GM18909 (cell line): Measurements from ENCODE around the gene RPF1.
"Not testable (repeated sequence)": the region's sequence is repeated elsewhere in the genome, so short reads cannot be mapped to it uniquely, and the experiment has no call there.

Source experiments
- ATAC-seq: cut with Tn5 transposase; IDR thresholded peaks from one replicate; pipeline ENCODE4 v1.9.1; 2021; ENCODE audit warnings: mild to moderate bottlenecking; ENCODE audit not compliant: unreplicated experiment, poor library complexity

The RPF1 gene

GRCh38 chr1:84489766-84490165 lies 10.7 kb downstream of the RPF1 start:
- ATAC-seq, result no peak

DNA sequence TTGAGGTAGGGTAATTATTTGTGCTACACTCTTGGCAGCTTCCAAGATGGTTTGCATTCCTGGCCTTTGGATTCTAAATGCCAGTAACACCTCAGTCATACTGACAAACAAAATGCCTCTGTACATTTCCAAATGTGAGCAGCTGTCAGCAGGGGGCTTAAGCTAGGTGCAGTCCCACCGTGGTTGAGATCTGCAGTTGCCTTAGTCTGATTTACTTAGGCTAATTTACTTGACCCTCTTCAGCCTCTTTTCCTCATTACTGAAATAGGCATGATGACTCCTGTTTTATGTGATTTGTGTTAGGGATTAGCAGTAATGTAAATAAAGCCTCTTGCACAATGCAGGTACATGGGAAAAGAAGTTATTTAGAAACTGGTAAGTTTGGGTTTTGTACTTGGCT lies 13.7 kb downstream of the RPF1 start:
- no peak for ATAC-seq

- ATAC-seq, result no peak
Measured at GRCh38 chr1:84493747-84494146, 14.7 kb downstream of the RPF1 start.

DNA sequence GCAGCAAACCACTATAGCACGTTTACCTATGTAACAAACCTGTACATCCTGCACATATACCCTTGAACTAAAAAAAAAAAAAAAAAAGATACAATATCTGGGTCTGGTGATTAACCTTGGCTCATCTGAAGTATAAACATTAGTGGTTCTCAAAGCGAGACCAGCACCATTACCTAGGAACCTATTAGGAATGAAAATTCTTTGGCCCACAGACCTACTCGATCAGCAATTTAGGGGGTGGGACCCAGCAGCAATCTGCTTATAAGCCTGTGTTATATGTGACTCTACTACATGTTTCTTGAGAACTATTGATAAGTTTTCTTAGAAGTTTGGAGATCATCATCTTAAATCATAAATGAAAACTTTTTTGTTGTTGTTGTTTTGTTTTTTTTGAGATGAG lies 17.4 kb downstream of the RPF1 start:
- ATAC-seq, result no peak

DNA sequence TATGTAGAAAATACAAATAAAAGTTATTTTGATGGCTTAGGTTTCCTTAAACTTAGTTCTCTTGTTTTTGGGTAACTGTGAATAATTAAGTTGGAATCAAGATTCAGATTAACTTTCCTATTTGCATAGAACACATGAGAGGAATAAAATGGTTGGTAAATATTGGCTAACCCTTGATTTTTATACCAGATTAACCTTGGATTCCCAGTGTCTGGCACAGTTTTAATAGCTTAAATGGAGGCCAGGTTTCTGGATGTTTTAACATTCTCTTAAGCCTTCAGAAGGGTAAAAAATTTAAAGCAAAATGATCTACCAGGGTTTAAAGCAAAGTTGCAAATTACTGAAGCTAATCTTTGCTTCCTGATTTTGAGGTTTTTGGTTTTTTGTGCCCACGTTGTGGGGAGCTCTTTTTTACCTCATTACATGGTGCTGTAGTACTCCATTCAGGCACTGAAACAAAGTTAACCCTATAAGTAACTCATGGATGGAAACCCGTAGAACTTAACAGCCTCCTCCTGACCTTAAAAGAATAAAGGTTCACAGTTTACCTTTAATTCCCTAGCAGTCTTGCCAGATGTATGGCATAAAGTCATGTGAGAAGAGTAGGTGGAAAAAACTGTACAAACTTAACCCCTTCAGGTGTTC lies 18.7 kb downstream of the RPF1 start:
- ATAC-seq, result no peak

- no peak for ATAC-seq
Measured at GRCh38 chr1:84502927-84503326, 23.9 kb downstream of the RPF1 start.

DNA sequence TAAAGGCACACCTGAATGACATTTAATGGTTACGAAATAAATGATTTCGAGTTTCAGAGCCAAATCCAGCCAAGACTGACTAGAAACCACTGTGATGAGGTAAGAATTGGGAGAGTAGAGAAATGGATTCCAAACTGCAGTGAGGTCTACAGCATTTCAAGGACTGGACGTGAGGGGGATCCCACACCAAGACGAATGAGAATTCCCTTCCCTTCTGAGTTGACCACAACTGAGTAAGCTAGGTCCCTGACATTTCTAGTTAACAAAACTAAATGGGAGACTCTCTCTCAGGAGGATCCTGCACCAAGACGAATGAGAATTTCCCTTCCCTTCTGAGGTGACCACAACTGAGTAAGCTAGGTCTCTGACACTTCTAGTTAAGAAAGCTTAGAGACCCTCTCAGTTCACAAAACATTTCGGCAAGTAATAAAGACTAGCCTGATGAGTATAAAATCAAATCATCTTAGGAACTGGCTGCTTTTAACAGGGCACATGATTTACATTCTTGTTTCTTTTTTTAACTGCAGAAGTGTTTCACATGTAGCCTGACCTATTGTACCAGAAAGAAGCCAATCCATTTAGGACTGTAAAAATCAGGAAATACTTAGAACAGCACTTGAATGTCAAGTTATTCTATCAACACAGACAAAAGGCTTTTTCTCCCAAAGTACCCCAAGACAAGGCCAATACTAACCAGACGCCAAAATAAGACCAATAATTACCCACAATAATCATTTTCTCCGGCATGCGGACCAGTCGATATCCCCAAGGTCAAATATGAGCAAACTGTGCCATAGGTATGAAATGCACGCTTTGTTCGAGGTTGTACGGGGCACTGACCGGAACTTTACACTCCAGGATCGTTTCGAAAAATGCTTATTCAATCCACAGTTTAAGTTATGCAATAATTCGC lies 25.8 kb downstream of the RPF1 start:
- ATAC-seq, result no peak

- peak; percentile 37 for ATAC-seq
Measured at GRCh38 chr1:84505493-84506001, 26.5 kb downstream of the RPF1 start.

- ATAC-seq, result peak; percentile 86
Measured at GRCh38 chr1:84506002-84506728, 27.1 kb downstream of the RPF1 start, which contains the start of the genes GNG5 and SPATA1. Gene GNG5, minus strand, starts transcription at chr1:84506581. Its CDS starts 490 bp downstream, at chr1:84506091. Gene SPATA1, plus strand, starts transcription at chr1:84506386. Its CDS starts 9,974 bp downstream, at chr1:84516360.

- no peak for ATAC-seq
Measured at GRCh38 chr1:84506729-84507453, 27.8 kb downstream of the RPF1 start.

- not testable (repeated sequence) for ATAC-seq
Measured at GRCh38 chr1:84507887-84508286, 28.8 kb downstream of the RPF1 start.

- no peak for ATAC-seq
Measured at GRCh38 chr1:84508510-84508909, 29.4 kb downstream of the RPF1 start.

GRCh38 chr1:84509029-84509428 lies 30.0 kb downstream of the RPF1 start:
- ATAC-seq, result no peak

- no peak for ATAC-seq
Measured at GRCh38 chr1:84510165-84510564, 31.1 kb downstream of the RPF1 start.

GRCh38 chr1:84510668-84511067 lies 31.6 kb downstream of the RPF1 start:
- ATAC-seq, result no peak

DNA sequence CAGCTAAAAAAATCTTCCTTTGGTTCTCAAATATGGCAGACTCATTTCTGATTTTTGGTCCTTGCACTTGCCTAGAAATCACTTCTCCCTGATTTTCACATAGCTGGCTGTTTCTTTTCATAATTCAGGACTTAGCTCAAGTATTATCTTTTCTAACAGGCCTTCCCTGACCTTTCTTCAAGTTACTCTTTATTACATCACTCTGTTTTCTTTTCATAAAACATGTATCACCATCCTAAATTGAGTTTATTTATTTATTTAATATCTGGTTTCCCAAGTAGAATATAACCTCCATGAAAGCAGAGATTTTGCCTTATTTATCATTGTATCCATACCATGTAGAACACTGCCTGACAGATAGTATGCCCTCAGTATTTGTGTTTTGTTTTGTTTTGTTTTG lies 45.5 kb downstream of the RPF1 start:
- ATAC-seq, result no peak

DNA sequence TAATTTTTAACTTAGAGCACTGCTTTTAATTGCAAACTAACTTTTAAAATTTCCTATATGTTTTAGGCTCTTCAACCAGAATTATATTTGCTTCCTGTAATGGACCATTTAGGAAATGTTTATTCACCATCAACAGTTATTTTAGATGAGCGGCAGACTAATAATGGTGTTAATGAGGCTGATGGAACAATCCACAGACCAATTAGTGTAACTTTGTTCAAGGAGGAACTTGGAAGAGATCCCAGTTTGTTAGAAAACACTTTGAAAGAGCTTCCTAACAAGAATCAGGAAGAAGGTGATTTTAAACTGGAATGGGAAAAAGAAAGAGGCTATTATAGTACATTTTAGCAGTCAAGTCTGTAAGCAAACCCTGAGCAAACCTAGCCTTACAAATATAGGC lies 46.7 kb downstream of the RPF1 start:
- no peak for ATAC-seq

DNA sequence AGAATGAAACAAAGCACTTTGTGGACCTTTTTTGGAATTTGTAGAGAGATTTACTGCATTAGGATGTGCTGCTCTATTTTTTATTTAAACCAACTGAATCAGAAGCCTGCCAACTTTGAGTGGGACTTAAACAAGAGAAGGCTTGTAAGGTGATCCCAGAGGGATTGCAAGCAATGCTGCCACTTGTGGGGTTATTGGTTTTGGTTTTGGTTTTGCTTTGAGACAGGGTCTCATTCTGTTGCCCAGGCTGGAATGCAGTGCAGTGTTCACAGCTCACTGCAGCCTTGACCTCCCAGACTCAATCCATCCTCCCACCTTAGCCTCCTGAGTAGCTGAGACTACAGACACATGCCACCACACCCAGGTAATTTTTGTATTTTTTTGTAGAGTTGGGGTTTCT lies 59.5 kb downstream of the RPF1 start:
- ATAC-seq, result peak; percentile 70

DNA sequence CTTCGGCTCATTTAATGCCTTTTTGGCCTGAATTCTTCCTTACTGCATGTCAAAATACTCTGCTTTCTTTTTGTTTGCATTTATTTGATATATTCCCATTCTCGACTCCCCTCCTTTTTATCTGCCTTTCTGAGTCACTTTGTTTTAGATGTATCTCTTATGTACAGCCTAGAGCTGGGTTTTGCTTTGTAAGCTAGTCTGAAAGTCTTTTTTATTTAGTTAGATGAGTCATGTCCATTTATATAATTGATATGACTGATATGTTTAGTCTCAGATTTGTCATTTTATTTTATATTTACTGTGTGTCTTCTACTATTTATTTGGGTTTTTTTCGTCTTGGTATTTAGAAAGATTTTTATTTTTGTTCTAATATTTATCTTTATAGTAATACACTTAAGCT lies 60.9 kb downstream of the RPF1 start:
- ATAC-seq, result no peak

DNA sequence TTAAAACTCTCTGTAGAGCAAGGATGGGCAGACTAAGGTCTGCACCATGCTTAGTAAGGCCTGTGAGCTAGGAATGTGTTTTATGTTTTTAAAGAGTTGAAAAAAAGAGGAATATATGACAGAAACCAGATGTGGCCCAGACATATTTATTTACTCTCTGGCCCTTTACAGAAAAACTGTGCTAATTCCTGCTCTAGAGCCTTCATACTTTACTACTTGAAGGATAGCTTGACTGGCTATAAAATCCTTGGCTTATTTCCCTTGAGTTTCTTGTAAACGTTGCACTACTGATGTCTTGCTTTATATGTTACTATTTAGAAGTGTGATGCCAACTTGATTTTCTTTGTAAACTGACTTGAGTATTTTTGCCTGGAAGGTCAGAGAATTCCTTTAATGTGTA lies 61.7 kb downstream of the RPF1 start:
- ATAC-seq, result no peak
